Measurements from ENCODE around the gene PARD6G.

The PARD6G gene

DNA sequence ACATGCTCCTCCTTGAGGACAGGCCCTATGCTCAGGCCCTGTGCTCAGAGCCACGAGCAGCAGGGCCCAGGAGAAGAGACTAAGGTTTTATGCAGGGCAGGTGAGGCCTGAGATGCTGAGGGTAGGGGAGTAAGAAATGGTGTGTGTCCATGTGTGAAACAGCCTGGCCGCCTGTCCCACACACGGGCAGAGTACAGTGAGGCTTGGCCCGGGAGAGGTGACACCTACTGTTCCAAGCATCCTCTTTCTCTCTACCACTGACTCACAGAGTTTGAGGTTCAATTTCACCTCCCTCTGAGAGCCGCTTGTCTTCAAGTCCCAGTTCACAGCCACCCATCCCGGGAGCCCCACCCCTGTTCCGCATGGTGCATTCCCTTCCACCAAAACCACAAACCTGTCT lies 84.1 kb downstream of the PARD6G start:
- Histone ChIP-seq H3K4me2 (ENCODE audit: low read length) (no peak overlapping the region), H3K36me3 (ENCODE audit: control insufficient read depth, insufficient read depth, low read length) (no peaks in the 10 kb centered on the region), H2AFZ (no peak overlapping the region), H3K4me3 (ENCODE audit: low read depth, low read length) (no peak overlapping the region), H3K9ac (no peak overlapping the region), H3K4me1 (no peaks in the 10 kb centered on the region), H3K79me2 (no peaks in the 10 kb centered on the region), H3K9me3 (ENCODE audit: control insufficient read depth, low read length) (no peaks in the 10 kb centered on the region), H3K27me3 (ENCODE audit: control insufficient read depth, insufficient read depth, low read length) (no peaks in the 10 kb centered on the region), H3K27ac (no peak overlapping the region)
- TF ChIP-seq, protein P1, sequence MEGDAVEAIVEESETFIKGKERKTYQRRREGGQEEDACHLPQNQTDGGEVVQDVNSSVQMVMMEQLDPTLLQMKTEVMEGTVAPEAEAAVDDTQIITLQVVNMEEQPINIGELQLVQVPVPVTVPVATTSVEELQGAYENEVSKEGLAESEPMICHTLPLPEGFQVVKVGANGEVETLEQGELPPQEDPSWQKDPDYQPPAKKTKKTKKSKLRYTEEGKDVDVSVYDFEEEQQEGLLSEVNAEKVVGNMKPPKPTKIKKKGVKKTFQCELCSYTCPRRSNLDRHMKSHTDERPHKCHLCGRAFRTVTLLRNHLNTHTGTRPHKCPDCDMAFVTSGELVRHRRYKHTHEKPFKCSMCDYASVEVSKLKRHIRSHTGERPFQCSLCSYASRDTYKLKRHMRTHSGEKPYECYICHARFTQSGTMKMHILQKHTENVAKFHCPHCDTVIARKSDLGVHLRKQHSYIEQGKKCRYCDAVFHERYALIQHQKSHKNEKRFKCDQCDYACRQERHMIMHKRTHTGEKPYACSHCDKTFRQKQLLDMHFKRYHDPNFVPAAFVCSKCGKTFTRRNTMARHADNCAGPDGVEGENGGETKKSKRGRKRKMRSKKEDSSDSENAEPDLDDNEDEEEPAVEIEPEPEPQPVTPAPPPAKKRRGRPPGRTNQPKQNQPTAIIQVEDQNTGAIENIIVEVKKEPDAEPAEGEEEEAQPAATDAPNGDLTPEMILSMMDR (IDR thresholded peaks at IDR 0.05), result no peak

GRCh38 chr18:80161781-80162417 lies 85.4 kb downstream of the PARD6G start:
- H3K9ac ChIP-seq, result no peak overlapping the region
- H3K9me3 ChIP-seq (ENCODE audit: control insufficient read depth, low read length), result no peaks in the 10 kb centered on the region
- no peak overlapping the region for H3K4me3 ChIP-seq (ENCODE audit: low read depth, low read length)
- no peak overlapping the region for H3K27ac ChIP-seq
- H3K4me2 ChIP-seq (ENCODE audit: low read length), result no peak overlapping the region
- no peaks in the 10 kb centered on the region for H3K27me3 ChIP-seq (ENCODE audit: control insufficient read depth, insufficient read depth, low read length)
- H3K79me2 ChIP-seq, result no peaks in the 10 kb centered on the region
- peaks cover 4% of the 10 kb centered on the region for H3K4me1 ChIP-seq
- no peaks in the 10 kb centered on the region for H3K36me3 ChIP-seq (ENCODE audit: control insufficient read depth, insufficient read depth, low read length)
- H2AFZ ChIP-seq, result no peak overlapping the region
- TF ChIP-seq, protein P1 (IDR thresholded peaks at IDR 0.05), result no peak

GRCh38 chr18:80159713-80160636 lies 87.3 kb downstream of the PARD6G start:
- Histone ChIP-seq H3K9ac (no peak overlapping the region), H3K9me3 (ENCODE audit: control insufficient read depth, low read length) (no peaks in the 10 kb centered on the region), H3K4me3 (ENCODE audit: low read depth, low read length) (no peak overlapping the region), H3K36me3 (ENCODE audit: control insufficient read depth, insufficient read depth, low read length) (no peaks in the 10 kb centered on the region), H2AFZ (no peak overlapping the region), H3K27me3 (ENCODE audit: control insufficient read depth, insufficient read depth, low read length) (no peaks in the 10 kb centered on the region), H3K4me2 (ENCODE audit: low read length) (no peak overlapping the region), H3K4me1 (peaks cover 4% of the 10 kb centered on the region), H3K79me2 (no peaks in the 10 kb centered on the region), H3K27ac (no peak overlapping the region)
- TF ChIP-seq, protein P1 (IDR thresholded peaks at IDR 0.05), result peak; percentile 44

DNA sequence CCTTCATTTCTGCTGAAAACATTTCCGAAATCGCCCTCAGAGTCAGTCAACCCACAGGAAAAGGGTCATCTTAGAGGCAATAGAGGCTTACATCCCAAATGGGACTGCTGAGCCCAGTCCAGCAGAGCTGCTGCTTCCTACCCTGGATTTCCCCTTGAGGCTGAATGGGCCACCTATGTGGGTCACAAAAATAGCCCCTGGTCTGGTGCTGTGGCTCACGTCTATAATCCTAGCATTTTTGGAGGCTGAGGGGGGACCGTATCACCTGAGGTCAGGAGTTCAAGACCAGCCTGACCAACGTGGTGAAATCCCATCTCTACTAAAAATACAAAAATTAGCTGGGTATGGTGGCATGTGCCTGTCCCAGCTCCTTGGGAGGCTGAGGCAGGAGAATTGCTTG lies 88.9 kb downstream of the PARD6G start:
- H3K4me1 ChIP-seq, result peaks cover 4% of the 10 kb centered on the region
- no peak overlapping the region for H3K9ac ChIP-seq

More for the DNA sequence above, 88.9 kb downstream of the PARD6G start:
- TF ChIP-seq, protein P1 (IDR thresholded peaks at IDR 0.05), result no peak
- Histone ChIP-seq H3K9me3 (ENCODE audit: control insufficient read depth, low read length) (no peaks in the 10 kb centered on the region), H3K79me2 (no peaks in the 10 kb centered on the region), H3K36me3 (ENCODE audit: control insufficient read depth, insufficient read depth, low read length) (no peaks in the 10 kb centered on the region), H3K27me3 (ENCODE audit: control insufficient read depth, insufficient read depth, low read length) (no peaks in the 10 kb centered on the region), H3K4me2 (ENCODE audit: low read length) (no peak overlapping the region), H2AFZ (no peak overlapping the region), H3K27ac (no peak overlapping the region), H3K4me3 (ENCODE audit: low read depth, low read length) (no peak overlapping the region)

Data from parathyroid adenoma (tissue), 2 donors.